Stimulated activated CD4-positive, alpha-beta T cell treated with anti-CD3 and anti-CD28 coated beads, Interleukin-4, amount 100 ng/mL, for 48 hours (primary cell): Measurements from ENCODE around the gene SRBD1.

Experiments
- DNase-seq, 2 donors: peaks; one replicate each; pipeline ENCODE4 v3.0.0-alpha.2; 2020; ENCODE audit warnings: low read depth in 2 of 2

The SRBD1 gene

GRCh38 chr2:45551862-45552261, 59.2 kb downstream of the SRBD1 start:
- no peak for DNase-seq

- no peak for DNase-seq
These were observed 65.1 kb downstream of the SRBD1 start for GRCh38 chr2:45545943-45546342.

- no peak for DNase-seq
These were observed 67.8 kb downstream of the SRBD1 start for GRCh38 chr2:45543257-45543656.

GRCh38 chr2:45542013-45542412, 69.1 kb downstream of the SRBD1 start:
- DNase-seq = no peak

GRCh38 chr2:45541450-45541849, 69.6 kb downstream of the SRBD1 start:
- no peak for DNase-seq

- DNase-seq = no peak
These were observed 70.1 kb downstream of the SRBD1 start for GRCh38 chr2:45540942-45541341.

- DNase-seq = no peak
These were observed 77.3 kb downstream of the SRBD1 start for GRCh38 chr2:45533771-45534170.

- DNase-seq = no peak
These were observed 78.9 kb downstream of the SRBD1 start for GRCh38 chr2:45532181-45532580.

GRCh38 chr2:45524016-45524415, 87.1 kb downstream of the SRBD1 start:
- no peak for DNase-seq

GRCh38 chr2:45518546-45518945, 92.5 kb downstream of the SRBD1 start:
- DNase-seq = no peak

- DNase-seq = no peak
These were observed 100.2 kb downstream of the SRBD1 start for GRCh38 chr2:45510701-45511420.

- DNase-seq = no peak
These were observed 104.3 kb downstream of the SRBD1 start for GRCh38 chr2:45506756-45507155.

GRCh38 chr2:45505138-45505537, 105.9 kb downstream of the SRBD1 start:
- no peak for DNase-seq

GRCh38 chr2:45498661-45499550, 112.2 kb downstream of the SRBD1 start:
- no peak for DNase-seq

- peak; percentile 27 to 42 for DNase-seq
These were observed 113.7 kb downstream of the SRBD1 start for GRCh38 chr2:45497355-45497754.

GRCh38 chr2:45496869-45497268, 114.2 kb downstream of the SRBD1 start:
- no peak for DNase-seq

- DNase-seq = no peak
These were observed 116.1 kb downstream of the SRBD1 start for GRCh38 chr2:45494978-45495293.

- no peak for DNase-seq
These were observed 116.6 kb downstream of the SRBD1 start for GRCh38 chr2:45494275-45494977.

- DNase-seq = no peak
These were observed 126.1 kb downstream of the SRBD1 start for GRCh38 chr2:45484965-45485364.

GRCh38 chr2:45483997-45484396, 127.1 kb downstream of the SRBD1 start:
- DNase-seq = no peak

GRCh38 chr2:45477546-45477945, 133.5 kb downstream of the SRBD1 start:
- no peak for DNase-seq

- DNase-seq = no peak
These were observed 140.5 kb downstream of the SRBD1 start for GRCh38 chr2:45470531-45470930.
